Measurements from ENCODE around the gene LUC7L3. TPM values are rescaled to one million over a fixed set of nuclear protein-coding genes. Genes with fewer than 3 reads are reported as not detected.
A peak's percentile ranks its signal among the peaks of the same experiment; 100 is the strongest.

The LUC7L3 gene
- total RNA-seq, 1 experiment from 2014 or later = 108 TPM

GRCh38 chr17:50710025-50710424, 9.4 kb upstream of the LUC7L3 start:
- ChIA-PET CTCF (no interaction called here), POLR2A (interaction anchor here (4.3 kb wide), 1 partner anchor 9 kb away, joined by 67 read pairs; the partner anchor contains the start of gene LUC7L3)
- DNase-seq (ENCODE audit: unreplicated experiment) = no peak
- Mint-ChIP-seq H3K4me1 (ENCODE audit: insufficient read depth, unreplicated experiment) (peaks cover 15% of the 10 kb centered on the region), H3K9me3 (ENCODE audit: unreplicated experiment) (no peaks in the 10 kb centered on the region), H3K36me3 (ENCODE audit: insufficient read depth, unreplicated experiment) (peaks cover 21% of the 10 kb centered on the region), H3K27ac (ENCODE audit: low read depth, unreplicated experiment) (peak overlapping the region; percentile 76), H3K27me3 (ENCODE audit: insufficient read depth, unreplicated experiment) (no peaks in the 10 kb centered on the region), H3K4me3 (ENCODE audit: unreplicated experiment) (no peak overlapping the region)
- TF ChIP-seq CTCF (IDR thresholded peaks at IDR 0.05; ENCODE audit: unreplicated experiment) = no peak
- intact Hi-C loops (cut with micrococcal nuclease) = no loop called here
- BruUV-seq (replicated peaks) = no TSS peak

GRCh38 chr17:50710650-50711049, 8.8 kb upstream of the LUC7L3 start:
- ChIA-PET POLR2A (interaction anchor here (4.3 kb wide), 1 partner anchor 9 kb away, joined by 67 read pairs; the partner anchor contains the start of gene LUC7L3), CTCF (no interaction called here)
- no peak overlapping the region for H3K4me3 Mint-ChIP-seq (ENCODE audit: unreplicated experiment)
- no TSS peak for BruUV-seq (replicated peaks)
- H3K36me3 Mint-ChIP-seq (ENCODE audit: insufficient read depth, unreplicated experiment) = peaks cover 15% of the 10 kb centered on the region
- H3K4me1 Mint-ChIP-seq (ENCODE audit: insufficient read depth, unreplicated experiment) = peaks cover 15% of the 10 kb centered on the region
- H3K27ac Mint-ChIP-seq (ENCODE audit: low read depth, unreplicated experiment) = no peak overlapping the region
- no peaks in the 10 kb centered on the region for H3K27me3 Mint-ChIP-seq (ENCODE audit: insufficient read depth, unreplicated experiment)
- TF ChIP-seq CTCF (IDR thresholded peaks at IDR 0.05; ENCODE audit: unreplicated experiment) = no peak
- intact Hi-C loops (cut with micrococcal nuclease) = no loop called here
- H3K9me3 Mint-ChIP-seq (ENCODE audit: unreplicated experiment) = no peaks in the 10 kb centered on the region
- DNase-seq (ENCODE audit: unreplicated experiment) = no peak

- peaks cover under 1% of the 10 kb centered on the region for H3K36me3 Mint-ChIP-seq (ENCODE audit: insufficient read depth, unreplicated experiment)
- TF ChIP-seq CTCF (IDR thresholded peaks at IDR 0.05; ENCODE audit: unreplicated experiment) = no peak
- ChIA-PET CTCF (no interaction called here), POLR2A (no interaction called here)
- no TSS peak for BruUV-seq (replicated peaks)
- H3K27ac Mint-ChIP-seq (ENCODE audit: low read depth, unreplicated experiment) = no peak overlapping the region
- H3K4me3 Mint-ChIP-seq (ENCODE audit: unreplicated experiment) = no peak overlapping the region
- peaks cover 15% of the 10 kb centered on the region for H3K4me1 Mint-ChIP-seq (ENCODE audit: insufficient read depth, unreplicated experiment)
- no peaks in the 10 kb centered on the region for H3K27me3 Mint-ChIP-seq (ENCODE audit: insufficient read depth, unreplicated experiment)
- DNase-seq (ENCODE audit: unreplicated experiment) = no peak
- no peaks in the 10 kb centered on the region for H3K9me3 Mint-ChIP-seq (ENCODE audit: unreplicated experiment)
- intact Hi-C loops (cut with micrococcal nuclease) = no loop called here
Observed at GRCh38 chr17:50712641-50713040, 6.8 kb upstream of the LUC7L3 start.

GRCh38 chr17:50715471-50715870, 3.9 kb upstream of the LUC7L3 start:
- H3K27me3 Mint-ChIP-seq (ENCODE audit: insufficient read depth, unreplicated experiment) = no peaks in the 10 kb centered on the region
- H3K4me3 Mint-ChIP-seq (ENCODE audit: unreplicated experiment) = no peak overlapping the region
- peaks cover 1% of the 10 kb centered on the region for H3K4me1 Mint-ChIP-seq (ENCODE audit: insufficient read depth, unreplicated experiment)
- no peaks in the 10 kb centered on the region for H3K9me3 Mint-ChIP-seq (ENCODE audit: unreplicated experiment)
- peaks cover 7% of the 10 kb centered on the region for H3K36me3 Mint-ChIP-seq (ENCODE audit: insufficient read depth, unreplicated experiment)
- no TSS peak for BruUV-seq (replicated peaks)
- DNase-seq (ENCODE audit: unreplicated experiment) = no peak
- no peak for TF ChIP-seq CTCF (IDR thresholded peaks at IDR 0.05; ENCODE audit: unreplicated experiment)
- ChIA-PET POLR2A (no interaction called here), CTCF (interaction anchor here (0.6 to 0.8 kb wide), 2 partner anchors 16 to 32 kb away, joined by 3 to 7 read pairs; no protein-coding TSS in a partner anchor)
- intact Hi-C loops (cut with micrococcal nuclease) = no loop called here
- no peak overlapping the region for H3K27ac Mint-ChIP-seq (ENCODE audit: low read depth, unreplicated experiment)

Data from MCF 10A (cell line).